Suprapubic skin (tissue), 4 donors: ENCODE data around the gene RCHY1.
"Not testable (repeated sequence)": the region's sequence is repeated elsewhere in the genome, so short reads cannot be mapped to it uniquely, and the experiment has no call there.

Experiments used
- EP300 ChIP-seq: sonication (generic); formaldehyde crosslinking; IDR thresholded peaks from one replicate; pipeline ENCODE4 v1.6.1; 2017; ENCODE audit warnings: antibody characterized with exemption
- POLR2AphosphoS5 ChIP-seq, 3 donors: sonication (generic); formaldehyde crosslinking; IDR thresholded peaks; one replicate each; pipeline ENCODE4 v1.6.1; 2017; ENCODE audit warnings: antibody characterized with exemption in 3 of 3
- TF ChIP-seq, protein P1 (sequence below), 2 donors: fragments of 200-600 bp in 1 of 2; fragments of 450-650 bp in 1 of 2; sonication (generic) in 1 of 2; IDR thresholded peaks; one replicate each; pipeline ENCODE4 v1.5.1; 2016 to 2019; ENCODE audit warnings: antibody characterized with exemption in 2 of 2, mild to moderate bottlenecking in 1 of 2, moderate library complexity in 1 of 2

DNA sequence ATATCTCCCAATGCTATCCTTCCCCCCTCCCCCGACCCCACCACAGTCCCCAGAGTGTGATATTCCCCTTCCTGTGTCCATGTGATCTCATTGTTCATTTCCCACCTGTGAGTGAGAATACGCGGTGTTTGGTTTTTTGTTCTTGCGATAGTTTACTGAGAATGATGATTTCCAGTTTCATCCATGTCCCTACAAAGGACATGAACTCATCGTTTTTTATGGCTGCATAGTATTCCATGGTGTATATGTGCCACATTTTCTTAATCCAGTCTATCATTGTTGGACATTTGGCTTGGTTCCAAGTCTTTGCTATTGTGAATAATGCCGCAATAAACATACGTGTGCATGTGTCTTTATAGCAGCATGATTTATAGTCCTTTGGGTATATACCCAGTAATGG, 5.2 kb upstream of the RCHY1 start:
- TF ChIP-seq, protein P1, sequence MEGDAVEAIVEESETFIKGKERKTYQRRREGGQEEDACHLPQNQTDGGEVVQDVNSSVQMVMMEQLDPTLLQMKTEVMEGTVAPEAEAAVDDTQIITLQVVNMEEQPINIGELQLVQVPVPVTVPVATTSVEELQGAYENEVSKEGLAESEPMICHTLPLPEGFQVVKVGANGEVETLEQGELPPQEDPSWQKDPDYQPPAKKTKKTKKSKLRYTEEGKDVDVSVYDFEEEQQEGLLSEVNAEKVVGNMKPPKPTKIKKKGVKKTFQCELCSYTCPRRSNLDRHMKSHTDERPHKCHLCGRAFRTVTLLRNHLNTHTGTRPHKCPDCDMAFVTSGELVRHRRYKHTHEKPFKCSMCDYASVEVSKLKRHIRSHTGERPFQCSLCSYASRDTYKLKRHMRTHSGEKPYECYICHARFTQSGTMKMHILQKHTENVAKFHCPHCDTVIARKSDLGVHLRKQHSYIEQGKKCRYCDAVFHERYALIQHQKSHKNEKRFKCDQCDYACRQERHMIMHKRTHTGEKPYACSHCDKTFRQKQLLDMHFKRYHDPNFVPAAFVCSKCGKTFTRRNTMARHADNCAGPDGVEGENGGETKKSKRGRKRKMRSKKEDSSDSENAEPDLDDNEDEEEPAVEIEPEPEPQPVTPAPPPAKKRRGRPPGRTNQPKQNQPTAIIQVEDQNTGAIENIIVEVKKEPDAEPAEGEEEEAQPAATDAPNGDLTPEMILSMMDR (IDR thresholded peaks at IDR 0.05): not testable (repeated sequence)
- TF ChIP-seq EP300; POLR2AphosphoS5 (IDR thresholded peaks at IDR 0.05): not testable (repeated sequence)
